HuH-7 (cell line): ENCODE measurements around the gene PLXNA2.

Source experiments
- DNase-seq: peaks from one replicate; pipeline ENCODE4 v3.0.0; 2011; ENCODE audit warnings: low spot score

Gene PLXNA2

DNA sequence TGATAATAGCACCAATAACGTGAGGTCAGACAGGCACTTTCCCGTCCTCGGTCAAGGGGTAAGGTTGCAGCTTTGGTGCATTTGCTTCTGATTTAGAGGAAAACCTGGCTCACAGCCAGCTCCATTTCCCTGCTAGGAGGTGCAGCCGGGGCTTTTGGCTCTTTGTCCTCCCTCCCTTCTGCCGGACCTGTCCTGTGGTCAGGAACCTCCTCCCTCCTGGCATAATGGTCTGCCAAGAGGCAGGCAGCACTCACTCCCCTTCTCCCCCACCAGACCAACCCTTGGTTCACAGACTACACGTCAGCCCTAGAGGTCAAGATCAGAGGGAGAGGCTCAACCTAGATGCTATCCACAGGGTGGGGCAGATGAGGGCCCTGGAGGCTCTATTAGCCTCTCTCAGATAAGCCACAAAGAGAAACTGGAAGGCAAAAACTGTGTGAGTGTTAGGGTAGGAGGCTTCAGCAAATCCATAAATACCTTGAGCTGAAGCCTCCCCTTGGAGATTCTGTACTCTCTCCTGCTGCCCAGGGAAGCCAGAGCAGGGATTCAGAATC lies 64.8 kb downstream of the PLXNA2 start:
- DNase-seq: no peak

DNA sequence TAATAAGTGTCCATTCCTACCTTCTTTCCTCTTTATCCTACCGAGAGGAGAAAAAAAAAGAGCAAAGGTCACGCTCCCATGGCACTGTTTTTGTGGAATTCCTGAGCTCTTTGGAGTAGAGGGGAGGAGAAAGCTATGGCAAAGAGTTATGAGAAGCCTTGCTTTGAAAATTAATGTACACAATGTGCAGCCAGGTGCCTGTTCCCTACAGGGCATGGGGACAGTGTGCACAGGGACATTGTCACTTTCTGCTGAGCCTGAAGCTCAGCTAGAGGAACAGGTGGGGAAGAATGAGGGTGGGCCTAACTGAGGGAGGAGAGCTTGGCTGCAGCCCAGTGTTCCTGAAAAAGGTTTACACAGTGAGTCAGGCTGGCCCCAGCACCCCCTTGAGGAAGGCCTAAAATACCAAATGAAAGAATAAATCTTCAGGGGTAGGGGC lies 66.1 kb downstream of the PLXNA2 start:
- DNase-seq: no peak

DNA sequence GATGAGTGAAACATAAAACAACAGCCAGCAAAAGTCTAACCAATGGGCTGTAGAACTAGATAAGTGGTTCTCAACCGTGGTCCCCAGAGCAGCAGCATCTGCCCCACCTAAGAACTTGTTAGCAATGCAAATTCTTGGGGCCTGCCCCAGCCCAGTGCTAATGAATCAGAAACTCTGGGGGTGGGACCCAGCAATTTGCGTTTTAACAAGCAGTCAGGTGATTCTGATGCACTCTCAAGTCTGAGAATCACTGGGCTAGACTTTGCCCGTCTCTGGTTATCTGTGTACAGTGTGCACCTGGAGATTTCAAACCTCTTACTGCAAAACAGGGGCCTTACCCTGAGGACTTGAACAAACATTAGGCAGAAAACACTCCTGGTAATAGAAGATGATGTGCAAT lies 66.5 kb downstream of the PLXNA2 start:
- DNase-seq: no peak

DNA sequence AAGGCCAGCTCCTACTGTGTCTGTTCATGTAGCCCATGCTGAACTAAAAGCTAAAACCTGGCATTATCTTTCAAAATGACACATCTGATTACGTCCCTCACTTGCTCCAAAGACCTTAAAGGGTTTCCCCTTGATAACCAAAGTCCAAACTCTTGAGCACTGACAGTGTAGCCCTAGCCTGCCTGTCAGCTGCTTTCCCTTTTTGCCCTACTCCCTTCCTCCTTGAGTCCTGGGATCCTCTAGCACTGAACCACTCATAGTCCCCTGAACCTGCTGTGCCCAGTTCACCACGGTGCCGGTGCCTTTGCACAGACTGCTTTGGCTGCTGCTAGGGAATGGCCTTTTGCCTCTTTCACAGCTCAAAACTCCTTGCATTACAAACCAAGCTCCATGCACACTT lies 67.5 kb downstream of the PLXNA2 start:
- no peak for DNase-seq

DNA sequence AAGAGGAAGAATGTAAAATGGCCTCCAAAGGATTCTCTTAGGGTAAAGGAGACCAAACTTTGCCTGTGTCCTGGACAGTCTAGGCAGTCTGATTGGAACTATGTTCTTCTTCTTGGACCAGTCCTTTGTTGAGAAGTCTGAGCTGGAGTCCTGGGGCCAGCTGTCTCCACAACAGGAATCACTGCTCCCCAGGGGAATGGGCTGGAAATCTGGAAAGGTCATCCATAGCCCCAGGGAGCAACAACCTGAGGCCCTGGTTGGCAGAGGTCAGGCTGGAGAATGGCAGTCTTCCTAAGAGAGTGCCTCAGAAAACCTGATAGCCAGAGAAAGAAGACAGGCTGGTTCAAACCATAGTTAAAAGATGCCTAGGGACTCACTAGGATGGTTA lies 68.7 kb downstream of the PLXNA2 start:
- DNase-seq: no peak

DNA sequence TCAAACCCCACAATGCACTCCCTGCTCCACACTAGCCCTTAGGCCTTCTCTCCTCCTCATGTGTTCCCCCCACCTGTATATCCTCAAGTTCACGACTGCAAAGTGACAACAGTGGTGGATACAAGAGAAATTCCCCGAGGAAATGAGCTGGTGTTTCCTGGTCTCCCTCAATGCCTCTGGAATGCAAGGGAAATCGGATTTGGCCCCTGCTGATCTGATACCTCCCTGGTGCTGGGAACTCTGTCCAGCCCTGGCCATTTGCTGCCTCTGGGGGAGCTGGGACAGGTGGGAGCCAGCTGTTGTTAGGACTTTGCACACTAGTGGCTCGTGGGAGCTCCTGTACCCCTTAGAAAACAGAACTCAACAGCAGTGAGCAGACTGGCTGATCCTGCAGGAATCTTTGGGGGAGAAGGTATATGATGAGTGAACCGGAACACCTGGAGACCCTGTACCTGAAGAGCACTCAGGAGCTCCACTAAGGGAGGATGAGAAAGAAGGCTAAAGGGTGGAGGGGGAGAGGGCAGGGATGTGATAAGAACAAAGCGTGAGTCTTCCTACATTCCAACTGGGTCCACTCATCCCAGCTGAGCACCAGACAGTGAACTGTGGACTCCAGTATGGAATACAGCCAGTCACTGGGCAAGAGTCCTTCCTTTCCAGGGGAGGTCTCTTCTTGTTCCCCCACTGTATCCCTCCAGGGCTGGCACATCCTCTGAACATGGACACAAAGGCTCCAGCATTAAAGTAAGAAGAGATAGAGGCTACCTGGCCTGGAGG lies 69.3 kb downstream of the PLXNA2 start:
- DNase-seq: no peak

DNA sequence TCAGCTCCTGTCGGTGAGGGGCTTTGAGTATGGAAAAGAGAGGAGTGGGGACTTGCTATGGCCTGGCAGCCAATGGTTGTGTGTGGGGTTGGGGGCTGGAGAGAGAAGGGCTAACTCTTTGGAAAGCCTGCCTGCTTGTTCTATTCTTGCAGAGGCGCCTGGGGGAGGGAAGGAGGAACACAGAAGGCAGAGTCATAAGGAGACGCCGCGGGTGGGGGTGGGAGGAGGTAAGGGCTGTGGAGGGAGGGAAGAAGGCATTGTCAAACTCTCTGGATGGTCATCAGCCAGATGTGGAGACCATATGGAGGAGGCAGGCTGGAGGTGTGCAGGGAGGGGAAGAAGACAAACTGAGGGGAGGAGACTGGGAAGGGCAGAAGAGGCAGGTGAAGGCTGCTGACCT lies 70.0 kb downstream of the PLXNA2 start:
- no peak for DNase-seq

DNA sequence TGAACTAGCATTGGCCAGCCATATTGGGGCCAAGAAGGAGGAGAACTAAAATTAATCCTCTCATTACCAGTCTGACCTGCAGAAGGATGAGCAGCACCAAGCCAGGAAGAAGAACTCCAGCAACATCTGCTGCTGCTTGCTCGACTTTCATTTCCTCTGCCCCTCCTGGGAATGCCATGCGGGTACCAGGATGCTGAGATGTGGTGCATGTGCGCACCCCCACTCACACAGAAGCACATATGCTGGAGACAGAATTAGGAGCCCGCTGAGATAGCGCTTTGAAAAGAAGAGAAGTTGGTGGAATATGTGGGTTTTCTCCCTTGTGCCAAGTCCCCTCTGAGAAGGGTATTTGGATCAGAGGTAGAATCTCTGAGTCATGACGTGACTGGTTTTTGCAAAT lies 70.4 kb downstream of the PLXNA2 start:
- DNase-seq: no peak

DNA sequence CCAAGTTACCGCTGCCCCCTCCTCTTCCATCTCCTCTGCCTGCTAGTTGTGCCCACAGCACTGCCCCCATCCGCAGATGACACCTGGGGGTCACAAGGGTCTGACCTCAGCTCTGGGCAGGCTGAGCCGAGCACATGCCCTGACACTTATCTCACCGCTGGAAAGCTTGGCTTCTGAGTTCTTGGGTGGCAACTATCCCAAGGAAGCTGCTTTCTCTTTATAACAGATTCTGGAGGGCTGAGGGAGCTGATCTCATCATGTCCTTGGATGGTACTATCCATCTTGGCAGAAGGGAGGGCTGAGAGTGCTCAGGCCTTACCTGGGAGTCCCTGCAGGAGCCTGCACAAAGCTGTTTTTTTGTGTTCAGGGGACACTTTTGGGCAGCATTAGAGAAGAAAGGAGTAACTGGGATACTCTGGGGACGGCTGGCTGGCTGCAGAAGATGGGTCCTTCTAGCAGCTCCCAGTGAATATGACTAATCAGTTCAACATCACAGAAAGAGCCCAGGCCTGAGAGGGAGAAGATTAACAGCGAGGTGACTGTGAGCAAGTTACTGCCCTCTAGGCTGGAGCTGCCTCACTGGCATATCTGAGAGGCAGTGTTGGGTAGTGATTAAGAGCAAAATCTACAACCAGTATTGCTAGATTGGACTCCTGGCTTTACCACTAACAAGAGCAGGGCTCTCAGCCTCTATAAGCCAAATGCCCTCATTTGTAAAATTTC lies 71.6 kb downstream of the PLXNA2 start:
- DNase-seq: no peak

DNA sequence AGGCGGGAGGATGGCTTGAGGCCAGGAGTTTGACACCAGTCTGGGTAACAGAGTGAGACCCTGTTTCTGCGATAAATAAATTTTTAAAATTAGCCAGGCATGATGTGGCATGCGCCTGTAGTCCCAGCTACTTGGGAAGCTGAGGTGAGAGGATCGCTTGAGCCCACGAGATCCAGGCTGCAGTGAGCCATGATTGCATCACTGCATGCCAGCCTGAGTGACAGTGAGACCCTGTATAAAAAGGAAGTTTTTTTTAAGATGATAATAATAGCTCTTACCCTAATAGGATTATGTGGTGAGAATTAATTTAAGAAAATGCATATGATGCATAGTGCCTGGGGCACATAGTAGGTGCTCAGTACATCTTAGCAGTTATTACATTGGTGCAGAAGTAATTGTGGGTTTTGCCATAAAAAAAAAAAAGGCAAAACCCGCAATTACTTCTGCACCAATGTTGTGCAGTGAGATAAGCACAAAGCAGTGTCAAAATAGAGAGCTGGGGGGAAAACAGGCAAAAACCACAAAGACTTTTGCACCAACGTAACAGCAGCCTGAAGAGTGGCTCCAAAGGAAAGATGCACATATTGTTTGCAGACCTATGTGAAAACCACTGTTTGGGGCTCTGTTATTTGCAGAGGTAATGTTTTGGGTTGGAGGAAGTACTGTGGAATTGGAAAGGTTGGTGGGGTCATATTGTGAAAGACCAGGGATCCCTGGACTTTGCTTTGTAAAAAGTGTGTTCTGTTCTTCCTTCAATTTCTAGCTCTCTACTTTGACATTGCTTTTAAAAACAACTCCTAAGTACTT lies 72.4 kb downstream of the PLXNA2 start:
- no peak for DNase-seq

DNA sequence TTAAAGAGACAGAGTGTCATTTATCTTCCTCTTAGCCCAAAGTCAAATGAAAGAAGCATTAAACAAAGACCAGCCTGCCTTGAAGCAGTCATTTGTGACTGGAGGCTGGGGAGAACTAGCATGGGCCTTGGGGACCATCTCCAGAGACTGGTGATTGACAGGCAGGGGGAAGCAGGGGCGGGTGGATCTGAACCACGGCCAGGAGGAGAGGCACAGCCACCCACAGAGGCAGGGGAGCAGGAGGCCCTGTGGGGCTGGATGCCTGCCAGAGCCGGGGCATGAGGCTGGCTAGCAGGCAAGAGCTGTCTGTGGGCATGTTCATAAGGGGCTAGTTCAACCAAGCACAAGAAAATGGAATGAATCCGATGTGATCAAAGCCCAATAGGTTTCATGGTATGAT lies 73.9 kb downstream of the PLXNA2 start:
- DNase-seq: no peak

DNA sequence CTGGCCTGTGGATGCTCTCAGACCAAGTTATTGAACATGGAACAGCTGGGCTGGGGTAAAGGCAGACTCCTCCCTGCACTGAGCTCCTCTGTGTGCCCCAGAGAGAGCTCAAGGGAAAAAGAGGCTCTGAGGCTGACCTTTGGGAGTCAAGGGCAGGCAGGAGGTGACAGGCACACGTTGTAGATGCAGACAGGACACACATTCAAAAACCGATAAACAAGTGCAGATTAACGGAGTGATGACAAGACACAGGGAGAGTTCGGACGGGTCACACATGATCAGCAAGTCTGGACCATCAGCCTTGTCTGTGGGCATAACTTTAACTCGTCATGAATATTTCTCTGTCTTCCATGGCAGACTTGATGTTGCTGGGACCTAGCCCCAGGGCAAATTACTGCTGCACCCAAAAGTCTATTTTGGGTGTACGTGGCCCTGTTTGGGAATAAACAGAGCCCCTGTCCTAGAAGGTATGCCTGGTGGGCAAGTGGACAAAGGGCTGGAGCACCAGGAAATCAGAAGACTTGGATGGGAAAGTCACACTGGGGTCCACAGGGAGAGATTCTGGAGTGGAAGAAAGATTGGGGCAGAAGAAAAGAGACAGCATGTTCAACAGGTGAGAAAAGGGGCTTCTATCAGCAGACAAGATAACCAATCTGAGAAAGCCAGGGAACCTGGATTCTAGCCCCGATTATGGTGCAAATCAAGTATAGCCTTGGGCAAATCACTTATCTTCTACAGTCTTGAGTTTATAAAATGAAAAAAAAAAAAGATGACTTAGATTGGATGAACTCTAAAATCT lies 74.9 kb downstream of the PLXNA2 start:
- no peak for DNase-seq

DNA sequence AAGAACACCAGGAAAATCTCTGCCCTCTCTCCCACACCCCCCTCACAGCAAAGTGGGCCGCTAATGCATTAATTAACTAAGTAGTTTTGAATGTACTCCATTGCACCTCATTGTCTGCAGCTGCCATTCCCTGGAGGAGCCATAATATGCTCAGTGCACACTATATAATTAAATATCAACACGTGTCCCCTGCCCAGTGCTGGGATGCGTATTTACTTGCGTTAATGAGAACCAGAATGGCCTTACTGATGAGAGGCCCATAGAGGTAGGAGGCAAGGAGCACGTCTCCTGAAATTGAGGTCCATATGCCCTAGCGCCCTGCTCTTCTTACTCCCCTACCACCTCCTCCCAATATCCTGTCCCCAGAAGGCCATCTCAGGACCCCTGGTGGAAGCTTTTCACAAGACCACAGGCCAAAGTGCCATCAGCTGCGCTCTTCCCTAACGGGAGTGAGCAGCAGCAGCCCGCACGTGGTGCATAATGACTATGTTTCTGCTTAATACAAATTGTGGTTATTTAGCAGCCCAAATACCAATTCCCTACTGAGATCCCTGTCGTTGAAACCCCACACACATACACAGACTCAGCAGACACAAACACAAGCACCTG lies 76.8 kb downstream of the PLXNA2 start:
- no peak for DNase-seq

DNA sequence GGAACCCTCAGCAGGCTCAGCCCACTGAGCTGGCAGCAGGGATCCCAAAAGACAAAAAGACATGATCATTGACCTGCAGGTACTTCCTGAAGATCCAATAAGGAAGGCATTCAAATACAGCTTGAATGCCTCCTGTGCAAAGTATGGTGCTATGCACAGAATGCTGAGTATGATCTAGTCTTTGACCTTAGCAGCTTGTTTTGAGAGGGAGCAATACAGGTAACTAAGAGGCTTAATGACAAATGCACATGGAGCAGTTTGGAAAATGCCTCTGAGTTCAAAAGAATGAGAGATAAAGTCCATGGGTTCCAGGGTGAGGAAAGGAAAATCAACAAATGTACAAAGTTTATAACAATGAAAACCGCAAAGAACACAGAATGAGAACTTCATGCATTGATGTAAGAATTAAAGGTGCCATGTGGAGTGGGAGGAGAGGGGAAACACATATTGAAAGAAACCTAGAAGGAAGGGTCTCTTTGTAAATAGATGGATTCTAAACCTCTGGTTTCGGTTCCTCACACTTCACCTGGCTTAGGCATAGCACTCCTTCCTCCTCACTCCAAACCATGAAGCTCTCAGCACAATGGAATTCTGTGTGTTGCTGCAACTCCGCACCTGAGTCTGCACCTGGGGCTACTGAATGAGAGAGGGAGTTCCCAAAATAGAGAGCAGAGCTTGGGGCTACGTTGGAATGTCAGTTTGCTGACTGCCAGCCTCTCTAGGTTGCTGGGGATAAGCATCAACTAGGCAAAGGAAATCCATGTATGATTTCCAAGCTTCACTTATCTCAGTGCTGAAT lies 77.6 kb downstream of the PLXNA2 start:
- DNase-seq: no peak

DNA sequence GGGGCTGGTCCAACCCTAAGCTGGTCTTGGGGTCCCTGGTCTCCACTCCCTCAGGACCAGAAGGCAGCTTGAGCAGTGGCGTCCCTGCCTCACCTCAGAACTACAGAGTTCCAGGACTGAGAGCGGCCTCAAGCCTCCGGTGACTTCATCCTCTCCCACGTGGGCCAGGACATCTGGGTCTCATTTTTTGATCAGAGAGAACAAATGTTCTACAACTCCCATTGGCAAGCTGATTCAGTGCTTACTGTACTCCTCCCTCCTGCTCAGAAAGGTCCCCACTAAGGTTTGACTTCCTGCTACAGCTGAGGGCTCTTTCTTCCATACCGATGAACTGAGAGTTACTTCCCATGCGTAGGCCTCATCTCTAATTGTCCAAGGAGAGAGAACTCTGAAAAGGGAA lies 78.5 kb downstream of the PLXNA2 start:
- DNase-seq: no peak

DNA sequence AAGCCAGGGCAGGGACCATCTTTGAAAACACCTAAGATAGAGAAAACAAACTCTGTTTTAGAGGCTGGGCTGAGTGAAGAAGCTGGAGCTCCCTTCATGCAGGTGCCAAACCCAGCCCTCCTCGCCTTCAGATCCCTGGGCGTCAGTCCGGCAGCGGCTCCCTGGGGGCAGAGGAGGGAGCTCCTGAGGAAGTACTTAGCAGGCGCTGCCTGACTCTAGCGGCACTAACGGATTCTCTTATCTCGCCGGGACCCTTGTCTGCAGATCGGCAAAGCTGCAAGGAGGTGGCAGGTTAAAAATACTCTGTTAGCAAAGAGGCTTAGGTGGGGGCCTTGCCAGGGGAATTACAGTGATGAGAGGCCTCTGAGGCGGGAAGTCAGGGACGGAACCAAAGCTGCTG lies 79.6 kb downstream of the PLXNA2 start:
- no peak for DNase-seq

DNA sequence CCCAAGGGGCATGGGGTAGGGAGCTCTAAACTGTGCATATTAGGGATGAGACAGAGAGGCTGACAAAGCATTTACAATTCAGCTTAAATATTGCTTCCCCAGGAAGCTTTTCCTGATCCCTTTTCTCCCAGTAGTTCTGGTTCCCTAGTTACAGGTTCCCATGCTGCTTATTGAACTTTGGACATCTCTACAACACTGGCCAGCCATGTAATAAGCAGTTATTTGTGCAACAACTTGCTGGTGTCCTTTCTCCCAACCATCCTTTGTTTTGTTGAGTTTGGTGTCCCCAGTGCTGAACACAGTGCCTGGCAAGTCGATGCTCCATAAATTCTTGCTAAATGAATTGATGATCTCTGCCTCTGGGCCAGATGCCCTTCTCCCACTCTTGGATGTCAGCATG lies 80.6 kb downstream of the PLXNA2 start:
- no peak for DNase-seq

DNA sequence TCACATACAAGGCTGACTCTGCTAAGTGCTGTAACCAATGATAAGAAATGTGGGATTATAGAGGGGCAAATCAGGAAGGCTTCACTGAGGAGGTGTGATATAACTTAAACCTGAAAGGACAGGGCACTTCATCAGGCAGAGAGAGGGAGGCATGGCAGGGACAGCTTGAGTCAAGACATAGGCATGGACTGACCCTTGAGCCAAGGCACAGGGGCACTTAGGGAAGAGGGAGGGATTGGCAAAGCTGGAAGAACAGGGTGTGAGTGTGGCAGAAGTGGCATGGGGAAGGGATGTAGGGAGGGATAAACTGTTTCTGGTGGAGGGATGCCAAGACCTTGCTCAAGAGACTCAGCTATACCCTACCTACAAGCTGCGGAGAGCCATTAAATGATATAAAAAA lies 81.3 kb downstream of the PLXNA2 start:
- DNase-seq: no peak

DNA sequence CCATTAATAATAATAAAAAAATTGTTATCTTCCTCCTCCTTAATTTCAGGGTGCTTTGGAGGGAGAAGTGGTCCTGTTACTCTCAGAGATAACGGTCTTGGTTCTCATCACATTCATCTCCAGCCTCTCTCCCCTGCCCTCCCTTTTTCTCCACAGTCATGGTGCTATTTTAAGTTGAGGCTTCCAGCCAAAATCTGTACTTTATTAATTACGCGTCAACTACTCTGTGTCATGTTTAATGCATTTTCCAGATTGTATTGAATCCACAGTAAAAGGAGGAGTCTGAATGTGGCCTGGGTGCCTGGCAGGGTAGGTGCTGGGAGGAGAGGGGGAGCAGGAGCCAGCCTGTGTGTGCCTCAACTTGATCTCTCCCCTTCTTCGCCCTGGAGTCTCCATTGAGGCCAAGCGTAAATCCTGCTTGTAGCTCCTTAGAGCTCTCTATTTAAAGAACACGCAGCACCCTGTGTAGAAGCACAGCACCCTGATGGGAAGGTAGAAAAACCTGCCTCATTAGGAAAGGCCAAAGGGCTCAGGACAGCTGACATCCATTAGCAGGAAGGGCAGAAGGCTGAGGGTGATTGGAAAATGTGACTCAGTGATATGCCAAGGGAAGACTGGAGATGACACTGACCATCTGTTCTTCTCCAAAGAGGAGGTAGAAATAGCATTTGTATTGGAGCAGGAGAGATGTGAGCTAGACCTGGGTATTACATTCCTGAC lies 82.4 kb downstream of the PLXNA2 start:
- no peak for DNase-seq

DNA sequence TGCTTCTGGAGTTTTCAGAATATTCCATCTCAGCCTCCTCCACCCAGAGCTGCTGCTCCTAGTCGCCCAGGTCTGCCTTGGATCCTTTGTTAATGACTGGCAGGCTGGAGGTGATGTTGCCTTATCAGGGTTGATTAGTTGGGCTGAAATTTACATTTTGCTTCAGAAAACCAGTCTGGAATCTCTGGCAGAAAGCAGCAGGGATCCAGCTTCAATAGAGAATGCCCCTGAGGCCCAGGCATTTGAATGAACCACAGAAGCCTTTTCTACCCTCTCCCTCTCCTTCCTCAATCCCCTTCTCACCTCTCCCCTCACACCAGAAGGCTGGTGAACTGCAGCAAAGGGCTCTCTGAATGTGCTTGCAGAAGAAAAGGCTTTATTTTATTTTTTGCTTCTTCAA lies 83.2 kb downstream of the PLXNA2 start:
- no peak for DNase-seq
